HepG2 (cell line): ENCODE measurements around the gene FAM163B. TPM values are rescaled to one million over a fixed set of nuclear protein-coding genes. Genes with fewer than 3 reads are reported as not detected.
"Not testable (repeated sequence)": the region's sequence is repeated elsewhere in the genome, so short reads cannot be mapped to it uniquely, and the experiment has no call there.

ENCODE experiments used
- ATAC-seq: fragments of 200-7000 bp; cut with Tn5 transposase; 3 replicates; pipeline ENCODE4 v1.9.1; 2020; ENCODE audit warnings: mild to moderate bottlenecking, moderate library complexity
- BruUV-seq: library from RNA; stranded (reverse); fragments of 400-500 nt; replicated peaks from 2 replicates; lab custom pipeline; 2021; lab: Mats Ljungman, UMichigan
- CTCF ChIA-PET: fragments of 300-600 bp; formaldehyde crosslinking; extraction: SDS; loops from one replicate; lab custom pipeline; 2021; ENCODE audit warnings: low total read pairs, inconsistent platforms, low intra/inter-chr PET ratio; lab: Yijun Ruan, JAX
- POLR2A ChIA-PET: fragments of 350-600 bp; sonication (Branson Sonifier 250); formaldehyde crosslinking; loops from one replicate; lab custom pipeline; 2020; ENCODE audit warnings: antibody characterized with exemption, inconsistent platforms; lab: Yijun Ruan, JAX
- DNase-seq: peaks from one replicate; pipeline ENCODE4 v3.0.0-alpha.2; 2015; ENCODE audit warnings: low spot score
- FAIRE-seq: peaks from 3 replicates; lab custom pipeline; 2011; peaks lifted over from hg19 to GRCh38; lab: Jason Lieb, UNC
- H2AFZ ChIP-seq: one replicate; pipeline ENCODE4 v1.6.1; 2011; ENCODE audit warnings: low read length, inconsistent platforms
- H3K27ac ChIP-seq: fragments of 300-600 bp; 3 replicates; pipeline ENCODE4 v1.8.0; 2011; ENCODE audit warnings: mixed run types, mild to moderate bottlenecking, mixed read lengths, low read length, inconsistent platforms; ENCODE audit not compliant: insufficient read depth; ENCODE audit errors: extremely low read length
- H3K27me3 ChIP-seq, 2 experiments: fragments of 200-600 bp in 1 of 2; 2 replicates in 1 of 2; 3 replicates in 1 of 2; pipeline versions ENCODE4 v1.6.0 to v1.8.0; 2011; ENCODE audit warnings: low read length in 2 of 2, mild to moderate bottlenecking in 2 of 2, moderate library complexity in 2 of 2, inconsistent platforms in 1 of 2; ENCODE audit not compliant: insufficient read depth in 2 of 2, control insufficient read depth in 1 of 2
- H3K36me3 ChIP-seq, 2 experiments: fragments of 200-600 bp in 1 of 2; replicated peaks in 1 of 2; 2 replicates in 1 of 2; 3 replicates in 1 of 2; pipeline versions ENCODE4 v1.5.1 to v1.8.0; 2011; ENCODE audit warnings: low read length in 2 of 2, inconsistent platforms in 1 of 2; ENCODE audit not compliant: insufficient read depth in 2 of 2, control insufficient read depth in 1 of 2
- H3K4me1 ChIP-seq: 2 replicates; pipeline ENCODE4 v1.5.1; 2012; ENCODE audit warnings: low read length, inconsistent platforms; ENCODE audit not compliant: insufficient read depth
- H3K4me2 ChIP-seq: 2 replicates; pipeline ENCODE4 v1.6.0; 2011; ENCODE audit warnings: low read depth, low read length, inconsistent platforms
- H3K4me3 ChIP-seq, 3 experiments: fragments of 200-600 bp in 1 of 3; sonication (generic), shearing (Covaris generic) in 1 of 3; replicated peaks in 1 of 3; 2 replicates each; pipeline ENCODE4 v1.5.1; 2011 to 2016; ENCODE audit warnings: low read length in 3 of 3, inconsistent platforms in 2 of 3, low read depth in 2 of 3, mild to moderate bottlenecking in 2 of 3, control low read depth in 1 of 3, mixed read lengths in 1 of 3; ENCODE audit not compliant: insufficient read depth in 1 of 3
- H3K79me2 ChIP-seq: one replicate; pipeline ENCODE4 v1.6.1; 2011; ENCODE audit warnings: low read length, inconsistent platforms; ENCODE audit not compliant: insufficient read depth
- H3K9ac ChIP-seq: 2 replicates; pipeline ENCODE4 v1.6.0; 2011; ENCODE audit warnings: mild to moderate bottlenecking, low read depth, low read length, inconsistent platforms; ENCODE audit not compliant: insufficient read depth
- H3K9me3 ChIP-seq: 2 replicates; pipeline ENCODE4 v1.5.1; 2012; ENCODE audit warnings: mild to moderate bottlenecking, low read length
- H4K20me1 ChIP-seq: 2 replicates; pipeline ENCODE4 v1.6.0; 2011; ENCODE audit warnings: inconsistent platforms, mild to moderate bottlenecking, low read length, moderate library complexity; ENCODE audit not compliant: insufficient read depth
- HNRNPK ChIP-seq: fragments of 200-400 bp; formaldehyde crosslinking; IDR thresholded peaks from 2 replicates; pipeline ENCODE4 v1.6.1; 2018; ENCODE audit warnings: low read length, low read depth, moderate library complexity, mild to moderate bottlenecking; ENCODE audit not compliant: poor library complexity, severe bottlenecking
- IRF9 ChIP-seq: sonication (generic); formaldehyde crosslinking; IDR thresholded peaks from 2 replicates; pipeline ENCODE4 v1.8.0; 2022; ENCODE audit warnings: missing genetic modification reagents, mild to moderate bottlenecking, borderline replicate concordance
- MED13 ChIP-seq: sonication (generic); formaldehyde crosslinking; IDR thresholded peaks from 2 replicates; pipeline ENCODE4 v1.5.0; 2020; ENCODE audit warnings: missing genetic modification reagents
- POLR2A ChIP-seq, 2 experiments: IDR thresholded peaks; 2 replicates each; pipeline ENCODE4 v1.6.1; 2011; ENCODE audit warnings: low read depth in 2 of 2, low read length in 2 of 2, mild to moderate bottlenecking in 1 of 2, moderate library complexity in 1 of 2; ENCODE audit not compliant: insufficient read depth in 1 of 2
- ZFP36L1 ChIP-seq: sonication (generic); formaldehyde crosslinking; IDR thresholded peaks from 2 replicates; pipeline ENCODE4 v1.8.0; 2022; ENCODE audit warnings: mild to moderate bottlenecking, missing genetic modification reagents, moderate library complexity
- ZNF136 ChIP-seq: sonication (generic); formaldehyde crosslinking; IDR thresholded peaks from 2 replicates; pipeline ENCODE4 v1.8.1; 2022; ENCODE audit warnings: low read depth, mild to moderate bottlenecking, moderate library complexity, missing genetic modification reagents
- WGBS: methylation state at CpG from one replicate; pipeline ENCODE4 v1.1.6; 2017; ENCODE audit warnings: low lambda C conversion rate; 5-methylcytosine and 5-hydroxymethylcytosine counted together
- in situ Hi-C: cut with HindIII; loops from 2 replicates; pipeline ENCODE4 v1.10.0; 2017; ENCODE audit warnings: low pct_unique_long_range_greater_than_20kb; ENCODE audit not compliant: extremely low pct_ligation_motif_present
- intact Hi-C: fragments of 100-400 bp; cut with micrococcal nuclease; formaldehyde crosslinking; loops from one replicate; pipeline ENCODE4 v1.10.0; 2022; ENCODE audit not compliant: unreplicated experiment
- polyA plus RNA-seq, 8 experiments: library from polyadenylated mRNA; depleted of rRNA in 3 of 8; stranded (reverse) in 7 of 8; unstranded in 1 of 8; fragments of >200 nt; fragmentation: Illumina TruSeq in 4 of 8; extraction: Trizol in 4 of 8; gene quantifications; 2 replicates each; pipeline versions ENCODE4 v1.2.1 to v1.2.3, GENCODE V29; 2011 to 2016; ENCODE audit warnings: low read depth in 4 of 8, missing spikeins in 1 of 8, mixed read lengths in 1 of 8; ENCODE audit not compliant: insufficient read depth in 1 of 8
- total RNA-seq, 5 experiments: library from RNA; depleted of rRNA; stranded (reverse); fragments of >200 nt; fragmentation: Illumina TruSeq; extraction: Trizol; gene quantifications; 2 replicates each; pipeline ENCODE4 v1.2.3, GENCODE V29; 2016; ENCODE audit warnings: low read depth in 1 of 5

The FAM163B gene
- total and polyA plus RNA-seq, 2 of the 13 experiments (the other 11 are each of a cell fraction or from before 2014, with no cell fraction given): not detected

DNA sequence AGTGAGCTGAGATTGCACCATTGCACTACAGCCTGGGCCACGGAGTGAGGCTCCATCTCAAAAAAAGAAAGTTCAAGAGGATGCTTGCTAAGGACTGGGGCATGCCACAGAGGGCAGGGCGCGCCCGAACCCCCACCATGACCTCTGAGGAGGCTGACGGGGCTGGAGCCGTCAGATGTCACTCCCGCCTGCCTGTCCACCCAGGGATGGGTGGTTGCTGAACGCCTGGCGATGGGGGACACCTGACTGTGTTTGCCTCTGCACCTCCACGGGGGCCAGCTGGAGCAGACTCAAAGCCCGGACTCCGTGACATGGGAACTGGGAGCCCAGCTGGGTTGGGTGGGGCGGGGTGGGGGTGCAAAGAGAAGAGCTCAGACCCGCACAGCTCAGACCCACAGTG, 42.8 kb downstream of the FAM163B start:
- ChIA-PET CTCF (no interaction called here), POLR2A (no interaction called here)
- Histone ChIP-seq H3K9me3 (no peaks in the 10 kb centered on the region), H3K4me1 (peaks cover 9% of the 10 kb centered on the region), H2AFZ (no peak overlapping the region), H3K27me3 (no peaks in the 10 kb centered on the region), H3K4me3 (no peak overlapping the region), H3K36me3 (no peaks in the 10 kb centered on the region), H3K4me2 (no peak overlapping the region), H3K9ac (no peak overlapping the region), H3K27ac (no peak overlapping the region), H4K20me1 (no peaks in the 10 kb centered on the region), H3K79me2 (no peaks in the 10 kb centered on the region)
- no peak for TF ChIP-seq IRF9
- TF ChIP-seq ZFP36L1: no peak
- no peak for TF ChIP-seq POLR2A (IDR thresholded peaks at IDR 0.05; ENCODE audit: insufficient read depth in 1 of 2, low read depth in 2 of 2, low read length in 2 of 2)
- no peak for TF ChIP-seq ZNF136
- no peak for FAIRE-seq
- in situ Hi-C loops: no loop called here
- DNase-seq: no peak
- WGBS: 79% methylated on average over 10 of the region's 14 CpGs
- ATAC-seq: no peak
- intact Hi-C loops: no loop called here
- BruUV-seq: no TSS peak

- no TSS peak for BruUV-seq
- no peaks in the 10 kb centered on the region for H4K20me1 ChIP-seq
- H3K4me1 ChIP-seq: peaks cover 9% of the 10 kb centered on the region
- H3K4me2 ChIP-seq: no peak overlapping the region
- TF ChIP-seq HNRNPK (peak; percentile 84), MED13 (CRISPR knock-in tag) (no peak)
- ATAC-seq (no peak), DNase-seq (no peak), FAIRE-seq (no peak)
- no peaks in the 10 kb centered on the region for H3K79me2 ChIP-seq
- ChIA-PET POLR2A (no interaction called here), CTCF (no interaction called here)
- intact Hi-C loops (no loop called here), in situ Hi-C loops (no loop called here)
- H3K27ac ChIP-seq: no peak overlapping the region
- no peak overlapping the region for H3K4me3 ChIP-seq
- H3K36me3 ChIP-seq: no peaks in the 10 kb centered on the region
- H2AFZ ChIP-seq: no peak overlapping the region
- no peaks in the 10 kb centered on the region for H3K9me3 ChIP-seq
- H3K27me3 ChIP-seq: no peaks in the 10 kb centered on the region
- 89% methylated on average over 8 of the region's 11 CpGs for WGBS
- H3K9ac ChIP-seq: no peak overlapping the region
Observed at GRCh38 chr9:133564451-133565116, 44.6 kb downstream of the FAM163B start.

GRCh38 chr9:133563814-133564213, 45.4 kb downstream of the FAM163B start:
- H4K20me1 ChIP-seq, POLR2A ChIA-PET, H3K4me1 ChIP-seq, FAIRE-seq, H3K4me2 ChIP-seq, H2AFZ ChIP-seq, H3K27me3 ChIP-seq, H3K27ac ChIP-seq, BruUV-seq, H3K4me3 ChIP-seq, H3K9ac ChIP-seq, ATAC-seq, in situ Hi-C loops, H3K9me3 ChIP-seq, H3K79me2 ChIP-seq, intact Hi-C loops, DNase-seq, H3K36me3 ChIP-seq, CTCF ChIA-PET: not testable (repeated sequence)
